ENCODE measurements around the gene CASP8. TPM values are rescaled to one million over a fixed set of nuclear protein-coding genes. Genes with fewer than 3 reads are reported as not detected.
A peak's percentile ranks its signal among the peaks of the same experiment; 100 is the strongest.

CASP8 gene
- total and polyA plus RNA-seq, 9 of the 15 experiments (the other 6 are each of a cell fraction or from before 2014, with no cell fraction given), result 10.2 to 31.4 (median 19.4) TPM

DNA sequence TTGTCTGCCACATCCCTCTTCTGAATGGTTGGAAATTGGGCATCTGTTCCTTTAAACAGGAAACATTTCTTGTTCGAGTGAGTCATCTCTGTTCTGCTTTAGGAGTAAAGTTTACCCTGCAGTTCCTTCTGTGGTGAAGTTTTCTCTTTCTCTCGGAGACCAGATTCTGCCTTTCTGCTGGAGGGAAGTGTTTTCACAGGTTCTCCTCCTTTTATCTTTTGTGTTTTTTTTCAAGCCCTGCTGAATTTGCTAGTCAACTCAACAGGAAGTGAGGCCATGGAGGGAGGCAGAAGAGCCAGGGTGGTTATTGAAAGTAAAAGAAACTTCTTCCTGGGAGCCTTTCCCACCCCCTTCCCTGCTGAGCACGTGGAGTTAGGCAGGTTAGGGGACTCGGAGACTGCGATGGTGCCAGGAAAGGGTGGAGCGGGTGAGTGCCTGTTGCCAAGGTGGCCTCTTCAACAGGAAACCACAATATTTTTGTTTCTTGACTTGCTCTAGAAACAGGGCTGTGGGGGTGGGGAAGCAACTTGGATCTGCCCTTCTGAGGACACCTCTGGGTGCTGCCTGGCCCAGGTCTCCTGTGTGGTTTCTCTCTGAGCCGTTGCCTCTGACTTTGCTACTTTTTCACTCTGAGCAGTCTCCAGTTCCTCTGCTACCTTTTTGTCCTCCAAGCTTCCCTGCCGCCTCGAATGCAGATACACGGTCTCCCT lies 2.2 kb upstream of the CASP8 start (continued):
- TF ChIP-seq, protein P1, sequence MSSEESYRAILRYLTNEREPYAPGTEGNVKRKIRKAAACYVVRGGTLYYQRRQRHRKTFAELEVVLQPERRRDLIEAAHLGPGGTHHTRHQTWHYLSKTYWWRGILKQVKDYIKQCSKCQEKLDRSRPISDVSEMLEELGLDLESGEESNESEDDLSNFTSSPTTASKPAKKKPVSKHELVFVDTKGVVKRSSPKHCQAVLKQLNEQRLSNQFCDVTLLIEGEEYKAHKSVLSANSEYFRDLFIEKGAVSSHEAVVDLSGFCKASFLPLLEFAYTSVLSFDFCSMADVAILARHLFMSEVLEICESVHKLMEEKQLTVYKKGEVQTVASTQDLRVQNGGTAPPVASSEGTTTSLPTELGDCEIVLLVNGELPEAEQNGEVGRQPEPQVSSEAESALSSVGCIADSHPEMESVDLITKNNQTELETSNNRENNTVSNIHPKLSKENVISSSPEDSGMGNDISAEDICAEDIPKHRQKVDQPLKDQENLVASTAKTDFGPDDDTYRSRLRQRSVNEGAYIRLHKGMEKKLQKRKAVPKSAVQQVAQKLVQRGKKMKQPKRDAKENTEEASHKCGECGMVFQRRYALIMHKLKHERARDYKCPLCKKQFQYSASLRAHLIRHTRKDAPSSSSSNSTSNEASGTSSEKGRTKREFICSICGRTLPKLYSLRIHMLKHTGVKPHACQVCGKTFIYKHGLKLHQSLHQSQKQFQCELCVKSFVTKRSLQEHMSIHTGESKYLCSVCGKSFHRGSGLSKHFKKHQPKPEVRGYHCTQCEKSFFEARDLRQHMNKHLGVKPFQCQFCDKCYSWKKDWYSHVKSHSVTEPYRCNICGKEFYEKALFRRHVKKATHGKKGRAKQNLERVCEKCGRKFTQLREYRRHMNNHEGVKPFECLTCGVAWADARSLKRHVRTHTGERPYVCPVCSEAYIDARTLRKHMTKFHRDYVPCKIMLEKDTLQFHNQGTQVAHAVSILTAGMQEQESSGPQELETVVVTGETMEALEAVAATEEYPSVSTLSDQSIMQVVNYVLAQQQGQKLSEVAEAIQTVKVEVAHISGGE (CRISPR knock-in tag; IDR thresholded peaks at IDR 0.05), result 0 out of 6 replicates have a peak, but pooled peaks of 1 of the 3 experiments have one; percentile 21
- TF ChIP-seq TAF9B (IDR thresholded peaks at IDR 0.05; ENCODE audit: partially characterized antibody) (peak; percentile 31), RNF2 (IDR thresholded peaks at IDR 0.05) (peak; percentile 28; the same call in 1 of the 2 replicates), RBFOX2 (IDR thresholded peaks at IDR 0.05; ENCODE audit: low read depth, low read length) (peak; percentile 62), MEF2D (tag; conservative IDR thresholded peaks at IDR 0.05; ENCODE audit: low read depth) (no peak), RAD21 (CRISPR knock-in tag; conservative IDR thresholded peaks at IDR 0.05 in 1 of 2, IDR thresholded peaks at IDR 0.05 in 1 of 2) (peak in 1 of 2 experiments; percentile 43; a peak in 3 of 4 replicates), JUND (IDR thresholded peaks at IDR 0.05; ENCODE audit: borderline replicate concordance, low read depth, low read length) (peak; percentile 92), JUND (tag; IDR thresholded peaks at IDR 0.05; ENCODE audit: borderline replicate concordance, low read depth, low read length) (peak; percentile 85; the same call in 2 of the 3 replicates), FOXM1 (IDR thresholded peaks at IDR 0.05; ENCODE audit: low read depth) (no peak), FOXM1 (CRISPR knock-in tag; IDR thresholded peaks at IDR 0.05; ENCODE audit: low read depth) (no peak), SUPT5H (IDR thresholded peaks at IDR 0.05) (peak; percentile 49; the same call in 1 of the 2 replicates), ZNF24 (IDR thresholded peaks at IDR 0.05) (no peak), POLR2H (tag; IDR thresholded peaks at IDR 0.05; ENCODE audit: low read depth) (peak; percentile 58), FOSL1 (tag; conservative IDR thresholded peaks at IDR 0.05) (peak; percentile 91), POLR2B (IDR thresholded peaks at IDR 0.05; ENCODE audit: low read depth, partially characterized antibody) (peak; percentile 42), LARP7 (IDR thresholded peaks at IDR 0.05) (no peak), SRSF1 (IDR thresholded peaks at IDR 0.05; ENCODE audit: low read depth, low read length) (no peak), TEAD4 (IDR thresholded peaks at IDR 0.05; ENCODE audit: low read length) (0 out of 2 replicates have a peak, but pooled peaks have one; percentile 8), TEAD4 (CRISPR knock-in tag; IDR thresholded peaks at IDR 0.05; ENCODE audit: borderline replicate concordance) (no peak), DDX20 (tag; IDR thresholded peaks at IDR 0.05; ENCODE audit: low read depth) (no peak)
- TF ChIP-seq, protein P2, sequence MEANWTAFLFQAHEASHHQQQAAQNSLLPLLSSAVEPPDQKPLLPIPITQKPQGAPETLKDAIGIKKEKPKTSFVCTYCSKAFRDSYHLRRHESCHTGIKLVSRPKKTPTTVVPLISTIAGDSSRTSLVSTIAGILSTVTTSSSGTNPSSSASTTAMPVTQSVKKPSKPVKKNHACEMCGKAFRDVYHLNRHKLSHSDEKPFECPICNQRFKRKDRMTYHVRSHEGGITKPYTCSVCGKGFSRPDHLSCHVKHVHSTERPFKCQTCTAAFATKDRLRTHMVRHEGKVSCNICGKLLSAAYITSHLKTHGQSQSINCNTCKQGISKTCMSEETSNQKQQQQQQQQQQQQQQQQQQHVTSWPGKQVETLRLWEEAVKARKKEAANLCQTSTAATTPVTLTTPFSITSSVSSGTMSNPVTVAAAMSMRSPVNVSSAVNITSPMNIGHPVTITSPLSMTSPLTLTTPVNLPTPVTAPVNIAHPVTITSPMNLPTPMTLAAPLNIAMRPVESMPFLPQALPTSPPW (CRISPR knock-in tag; IDR thresholded peaks at IDR 0.05), result 0 out of 2 replicates have a peak, but pooled peaks have one; percentile 13
- TF ChIP-seq, protein P3, sequence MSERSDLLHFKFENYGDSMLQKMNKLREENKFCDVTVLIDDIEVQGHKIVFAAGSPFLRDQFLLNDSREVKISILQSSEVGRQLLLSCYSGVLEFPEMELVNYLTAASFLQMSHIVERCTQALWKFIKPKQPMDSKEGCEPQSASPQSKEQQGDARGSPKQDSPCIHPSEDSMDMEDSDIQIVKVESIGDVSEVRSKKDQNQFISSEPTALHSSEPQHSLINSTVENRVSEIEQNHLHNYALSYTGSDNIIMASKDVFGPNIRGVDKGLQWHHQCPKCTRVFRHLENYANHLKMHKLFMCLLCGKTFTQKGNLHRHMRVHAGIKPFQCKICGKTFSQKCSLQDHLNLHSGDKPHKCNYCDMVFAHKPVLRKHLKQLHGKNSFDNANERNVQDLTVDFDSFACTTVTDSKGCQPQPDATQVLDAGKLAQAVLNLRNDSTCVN (CRISPR knock-in tag; IDR thresholded peaks at IDR 0.05), result 0 out of 2 replicates have a peak, but pooled peaks have one; percentile 3
